Stimulated activated CD8-positive, alpha-beta memory T cell treated with anti-CD3 and anti-CD28 coated beads, Interleukin-12 subunit alpha, Interleukin-12 subunit beta, amount 100 ng/mL, for 1 hour (primary cell): ENCODE data around the gene RPL10.

ENCODE experiments used
- DNase-seq: peaks from one replicate; pipeline ENCODE4 v3.0.0-alpha.2; 2020; ENCODE audit warnings: low read depth

Gene RPL10

GRCh38 chrX:154430916-154431315 is 32.7 kb downstream of the RPL10 start:
- no peak for DNase-seq

- DNase-seq, result no peak
Observed at GRCh38 chrX:154431341-154431740, 33.2 kb downstream of the RPL10 start.

GRCh38 chrX:154432210-154432609 is 34.0 kb downstream of the RPL10 start:
- DNase-seq, result no peak

- DNase-seq, result no peak
Observed at GRCh38 chrX:154433605-154434004, 35.4 kb downstream of the RPL10 start.

- DNase-seq, result no peak
Observed at GRCh38 chrX:154434394-154435168, 36.4 kb downstream of the RPL10 start.

- DNase-seq, result no peak
Observed at GRCh38 chrX:154435171-154435733, 37.1 kb downstream of the RPL10 start.

GRCh38 chrX:154436374-154436982 is 38.3 kb downstream of the RPL10 start:
- peak; percentile 23 for DNase-seq

- peak; percentile 26 for DNase-seq
Observed at GRCh38 chrX:154436983-154437752, 39.0 kb downstream of the RPL10 start, which contains the start of gene GDI1. Gene GDI1 (plus strand): TSS chrX:154437154. CDS start chrX:154437255, 101 bp downstream.

GRCh38 chrX:154437971-154438893 is 40.1 kb downstream of the RPL10 start:
- no peak for DNase-seq

GRCh38 chrX:154439841-154440240 is 41.7 kb downstream of the RPL10 start:
- no peak for DNase-seq

- no peak for DNase-seq
Observed at GRCh38 chrX:154440623-154441357, 42.6 kb downstream of the RPL10 start.

GRCh38 chrX:154441564-154441963 is 43.4 kb downstream of the RPL10 start:
- DNase-seq, result no peak

- DNase-seq, result no peak
Observed at GRCh38 chrX:154441984-154442707, 44.0 kb downstream of the RPL10 start.

GRCh38 chrX:154443479-154443910 is 45.3 kb downstream of the RPL10 start:
- DNase-seq, result no peak

- DNase-seq, result peak; percentile 33
Observed at GRCh38 chrX:154443992-154444754, 46.0 kb downstream of the RPL10 start, which contains the start of gene FAM50A. Gene FAM50A (plus strand): TSS chrX:154444141. CDS start chrX:154444236, 95 bp downstream.

- DNase-seq, result no peak
Observed at GRCh38 chrX:154444755-154445246, 46.6 kb downstream of the RPL10 start.

- no peak for DNase-seq
Observed at GRCh38 chrX:154445776-154446175, 47.6 kb downstream of the RPL10 start.

GRCh38 chrX:154446430-154446829 is 48.3 kb downstream of the RPL10 start:
- DNase-seq, result no peak

- DNase-seq, result no peak
Observed at GRCh38 chrX:154448484-154448883, 50.3 kb downstream of the RPL10 start.
